ENCODE data around the gene TOGARAM2. TPM values are rescaled to one million over a fixed set of nuclear protein-coding genes. Genes with fewer than 3 reads are reported as not detected.

TOGARAM2 gene
- total and polyA plus RNA-seq, 2 of the 13 experiments (the other 11 are each of a cell fraction or from before 2014, with no cell fraction given) = under 0.01 to 0.05 TPM

GRCh38 chr2:28951910-28952835 lies 28.9 kb upstream of the TOGARAM2 start (continued):
- TF ChIP-seq FOXA3 (CRISPR knock-in tag; IDR thresholded peaks at IDR 0.05) = peak; percentile 68
- TF ChIP-seq ZNF430 (CRISPR knock-in tag; IDR thresholded peaks at IDR 0.05) = 0 out of 2 replicates have a peak, but pooled peaks have one; percentile 30
- TF ChIP-seq NR2C2 (CRISPR knock-in tag; IDR thresholded peaks at IDR 0.05; ENCODE audit: borderline replicate concordance) = 0 out of 2 replicates have a peak, but pooled peaks have one; percentile 55
- no peak for TF ChIP-seq ZBTB1 (CRISPR knock-in tag; IDR thresholded peaks at IDR 0.05; ENCODE audit: borderline replicate concordance)
- TF ChIP-seq ZNF496 (CRISPR knock-in tag; IDR thresholded peaks at IDR 0.05; ENCODE audit: insufficient replicate concordance) = no peak
- no peak for TF ChIP-seq KLF9 (CRISPR knock-in tag; IDR thresholded peaks at IDR 0.05; ENCODE audit: low read depth)
- no peak for TF ChIP-seq DMTF1 (CRISPR knock-in tag; IDR thresholded peaks at IDR 0.05)
- no peak for TF ChIP-seq CENPT (CRISPR knock-in tag; IDR thresholded peaks at IDR 0.05; ENCODE audit: low read depth)
- TF ChIP-seq ZNF124 (CRISPR knock-in tag; IDR thresholded peaks at IDR 0.05) = no peak
- TF ChIP-seq USF2 (IDR thresholded peaks at IDR 0.05; ENCODE audit: low read depth, low read length) = no peak
- TF ChIP-seq USF2 (CRISPR knock-in tag; IDR thresholded peaks at IDR 0.05; ENCODE audit: borderline replicate concordance) = no peak
- 0 out of 2 replicates have a peak, but pooled peaks have one; percentile 38 for TF ChIP-seq HMG20B (CRISPR knock-in tag; conservative IDR thresholded peaks at IDR 0.05)
- no peak for TF ChIP-seq THAP8 (CRISPR knock-in tag; IDR thresholded peaks at IDR 0.05; ENCODE audit: borderline replicate concordance)
- TF ChIP-seq REPIN1 (CRISPR knock-in tag; IDR thresholded peaks at IDR 0.05; ENCODE audit: borderline replicate concordance, low read depth) = no peak
- no peak for TF ChIP-seq TRAFD1 (CRISPR knock-in tag; IDR thresholded peaks at IDR 0.05; ENCODE audit: borderline replicate concordance)
- TF ChIP-seq MED8 (CRISPR knock-in tag; IDR thresholded peaks at IDR 0.05; ENCODE audit: insufficient replicate concordance) = no peak
- no peak for TF ChIP-seq RNF219 (CRISPR knock-in tag; IDR thresholded peaks at IDR 0.05)
- 0 out of 2 replicates have a peak, but pooled peaks have one; percentile 15 for TF ChIP-seq ISL2 (CRISPR knock-in tag; IDR thresholded peaks at IDR 0.05)

Measured in HepG2 (cell line).